ENCODE data around the gene REEP1.

- TF ChIP-seq CTCF (IDR thresholded peaks at IDR 0.05; ENCODE audit: poor library complexity) (no peak), EZH2 (IDR thresholded peaks at IDR 0.05; ENCODE audit: borderline replicate concordance) (no peak), EZH2phosphoT487 (IDR thresholded peaks at IDR 0.05; ENCODE audit: low read depth, severe bottlenecking, unreplicated experiment) (no peak)
These were observed 142.7 kb downstream of the REEP1 start for GRCh38 chr2:86194751-86195054.

All from hepatocyte (in vitro differentiated cells).